NK-92 treated with Interleukin-12 subunit alpha and Interleukin-12 subunit beta, amount 100 ng/mL, for 24 hours (cell line): Measurements from ENCODE around the gene CHURC1.

Experiments used
- DNase-seq: peaks from one replicate; lab custom pipeline; 2025; lab: John Stamatoyannopoulos, UW

CHURC1 gene

DNA sequence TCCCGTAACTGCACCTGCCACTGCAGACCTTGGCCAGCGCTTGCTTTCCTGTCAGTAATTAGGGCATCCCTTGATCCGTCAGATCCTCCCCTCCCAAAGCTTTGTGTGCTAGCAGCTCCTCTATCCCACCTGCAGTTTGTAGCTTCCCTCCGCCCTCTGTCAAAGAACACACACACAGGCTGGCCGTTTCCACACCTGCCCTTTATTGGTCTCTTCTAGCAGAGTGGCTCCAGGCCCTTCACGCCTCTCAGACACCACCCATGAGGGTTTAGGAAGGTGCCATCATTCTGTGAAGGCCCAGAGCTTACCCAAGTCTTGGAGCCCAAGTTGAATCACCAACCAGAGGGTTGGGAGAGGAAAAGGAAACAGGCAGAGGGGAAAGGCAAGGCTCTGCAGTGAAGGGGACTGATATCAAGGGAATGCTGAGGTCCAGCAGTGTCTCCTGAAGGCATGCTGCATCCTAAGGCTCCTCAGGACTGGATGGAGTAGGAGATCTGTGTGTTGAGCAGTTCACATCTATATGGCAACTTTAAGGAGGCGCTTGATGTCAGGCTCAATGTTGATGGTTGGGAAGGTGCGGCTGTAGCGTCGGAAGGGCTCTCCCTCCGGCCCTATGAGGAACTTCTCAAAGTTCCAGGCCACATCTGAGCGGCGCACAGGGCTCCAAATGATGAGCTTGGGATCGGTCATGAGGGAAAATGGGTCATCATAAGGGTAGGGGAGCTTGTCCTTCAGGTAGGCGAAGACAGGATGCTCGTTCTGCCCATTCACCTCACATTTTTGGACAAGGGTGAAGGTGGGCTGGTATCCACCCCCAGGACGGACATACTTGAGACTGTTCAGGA is 24.9 kb downstream of the CHURC1 start:
- no peak for DNase-seq

DNA sequence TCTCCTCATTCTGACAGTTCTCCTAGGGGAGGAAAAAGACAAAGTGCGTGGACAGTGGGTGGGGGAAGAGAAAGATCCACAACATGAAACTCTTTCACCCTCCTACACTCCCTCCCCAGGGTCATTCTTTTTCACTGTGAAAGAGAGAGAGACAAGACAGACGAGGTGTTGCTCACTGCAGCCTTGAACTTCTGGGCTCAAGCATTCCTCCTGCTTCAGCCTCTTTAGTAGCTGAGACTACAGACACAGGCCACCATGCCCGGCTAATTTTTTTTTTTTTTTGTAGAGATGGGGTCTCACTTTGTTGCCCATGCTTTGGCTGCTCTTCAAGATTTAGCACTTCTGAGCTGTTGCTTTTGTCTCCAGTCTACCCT is 25.5 kb downstream of the CHURC1 start:
- no peak for DNase-seq

DNA sequence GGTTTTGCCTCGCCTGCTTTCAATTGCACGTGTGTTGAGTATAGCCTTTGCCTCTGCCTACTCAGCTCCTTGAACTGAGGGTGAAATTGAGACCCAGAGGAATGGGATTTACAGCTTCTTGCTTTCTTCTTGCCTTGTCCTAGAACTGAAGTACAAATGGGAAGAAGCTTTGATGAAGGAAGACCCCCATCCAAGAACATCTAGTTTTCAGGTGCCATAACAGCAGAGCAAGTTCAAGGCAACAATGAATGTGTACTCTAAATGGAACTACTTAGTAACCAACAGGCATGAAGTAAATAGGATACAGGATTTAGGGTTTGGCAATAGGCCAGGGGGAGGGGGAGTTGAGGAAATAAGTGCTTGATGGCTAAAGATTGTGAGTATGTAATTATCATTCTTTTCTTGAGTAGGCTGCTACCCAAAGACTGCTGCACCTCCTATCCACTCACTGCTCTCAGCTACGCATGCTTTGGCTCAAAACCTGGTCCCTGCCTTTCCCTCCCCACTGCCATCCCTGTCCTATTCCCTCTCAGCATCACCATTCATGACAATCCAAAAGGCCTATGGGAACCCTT is 26.2 kb downstream of the CHURC1 start:
- DNase-seq = no peak

DNA sequence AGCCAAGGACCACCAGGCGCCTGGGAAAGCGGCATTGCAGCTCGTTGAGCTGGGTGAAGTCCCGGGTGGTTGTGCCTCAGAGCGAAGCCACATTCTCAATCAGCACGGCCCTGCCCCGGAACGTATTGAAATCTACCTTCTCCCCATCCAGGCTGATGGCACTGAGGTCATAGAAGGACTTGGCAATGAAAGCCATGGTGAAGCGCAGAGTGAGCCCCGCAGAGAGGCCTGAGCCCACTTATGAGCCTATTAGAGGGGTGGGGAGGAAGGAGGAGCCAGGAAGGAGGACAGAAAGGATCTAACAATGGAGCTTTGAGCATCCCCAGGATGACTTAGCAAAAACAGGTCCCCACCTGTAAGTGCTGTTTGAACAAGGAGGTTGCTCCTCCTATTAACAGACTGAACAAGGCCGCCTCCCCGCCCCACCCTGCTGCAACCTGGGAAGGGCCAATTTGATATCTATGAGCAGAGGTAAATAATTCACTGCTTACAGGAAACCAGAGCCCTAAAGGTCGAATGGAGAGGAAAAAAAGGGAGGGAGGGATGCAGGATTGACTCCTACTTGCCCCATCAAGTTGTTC is 28.4 kb downstream of the CHURC1 start, which contains the start of gene GPX2:
GPX2 (minus strand) TSS at position 215 of the 581 bp plus-strand sequence; CDS start at position 196, 19 bp downstream.
- DNase-seq = no peak

DNA sequence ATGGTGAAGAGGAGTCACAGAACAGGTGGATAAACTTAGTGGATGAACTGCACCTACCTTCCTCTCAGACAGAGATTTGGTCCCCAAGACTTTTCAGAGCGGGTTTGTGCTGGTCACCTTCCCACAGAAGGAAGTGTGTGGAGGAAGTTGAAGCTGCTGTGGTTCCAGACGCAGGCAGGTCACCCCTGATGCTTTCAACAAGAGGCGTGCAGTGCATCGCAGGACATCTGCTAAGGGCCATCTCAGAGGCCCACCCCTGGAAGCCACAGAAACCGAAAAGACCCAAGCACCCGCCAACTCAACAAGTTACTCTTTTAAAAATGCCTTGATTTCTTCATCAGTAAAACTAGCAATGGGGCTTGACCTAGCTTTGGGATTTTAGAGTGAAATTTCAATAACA is 29.3 kb downstream of the CHURC1 start:
- DNase-seq = no peak

DNA sequence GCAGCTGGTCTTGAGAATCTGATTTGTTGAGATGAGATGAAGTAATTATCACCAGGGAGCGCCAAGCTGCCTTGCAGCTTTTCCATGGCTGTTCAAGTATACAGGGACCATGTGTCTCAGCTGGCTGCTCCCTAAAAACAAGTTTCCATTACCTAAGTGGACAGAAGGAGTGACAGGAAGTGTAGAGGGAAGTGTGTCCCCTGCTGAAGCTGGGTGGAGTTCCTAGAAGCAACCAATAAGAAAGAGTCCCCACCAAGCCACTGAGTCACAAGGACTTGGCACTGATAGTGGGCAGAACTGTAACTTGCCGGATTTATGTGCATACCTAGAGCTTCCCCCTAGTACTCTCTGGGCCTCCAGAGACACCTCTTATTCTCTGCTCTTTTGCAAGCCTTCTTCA is 29.8 kb downstream of the CHURC1 start:
- DNase-seq = no peak

DNA sequence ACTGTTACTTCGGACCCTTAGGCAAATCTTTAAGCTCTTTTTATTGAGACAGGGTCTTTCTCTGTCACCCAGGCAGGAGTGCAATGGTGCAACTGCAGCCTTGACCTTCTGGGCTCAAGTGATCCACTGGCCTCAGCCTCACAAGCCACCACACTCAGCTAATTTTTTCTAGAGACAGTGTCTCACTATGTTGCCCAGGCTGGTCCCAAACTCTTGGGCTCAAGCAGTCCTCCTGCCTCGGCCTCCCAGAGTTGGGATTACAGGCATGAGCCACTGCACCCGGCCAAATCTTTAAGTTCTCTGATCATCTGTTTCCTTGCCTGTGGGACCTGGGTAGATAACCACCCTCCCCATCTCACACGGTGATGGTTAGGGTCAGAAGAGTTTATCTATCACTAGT is 30.6 kb downstream of the CHURC1 start:
- no peak for DNase-seq

DNA sequence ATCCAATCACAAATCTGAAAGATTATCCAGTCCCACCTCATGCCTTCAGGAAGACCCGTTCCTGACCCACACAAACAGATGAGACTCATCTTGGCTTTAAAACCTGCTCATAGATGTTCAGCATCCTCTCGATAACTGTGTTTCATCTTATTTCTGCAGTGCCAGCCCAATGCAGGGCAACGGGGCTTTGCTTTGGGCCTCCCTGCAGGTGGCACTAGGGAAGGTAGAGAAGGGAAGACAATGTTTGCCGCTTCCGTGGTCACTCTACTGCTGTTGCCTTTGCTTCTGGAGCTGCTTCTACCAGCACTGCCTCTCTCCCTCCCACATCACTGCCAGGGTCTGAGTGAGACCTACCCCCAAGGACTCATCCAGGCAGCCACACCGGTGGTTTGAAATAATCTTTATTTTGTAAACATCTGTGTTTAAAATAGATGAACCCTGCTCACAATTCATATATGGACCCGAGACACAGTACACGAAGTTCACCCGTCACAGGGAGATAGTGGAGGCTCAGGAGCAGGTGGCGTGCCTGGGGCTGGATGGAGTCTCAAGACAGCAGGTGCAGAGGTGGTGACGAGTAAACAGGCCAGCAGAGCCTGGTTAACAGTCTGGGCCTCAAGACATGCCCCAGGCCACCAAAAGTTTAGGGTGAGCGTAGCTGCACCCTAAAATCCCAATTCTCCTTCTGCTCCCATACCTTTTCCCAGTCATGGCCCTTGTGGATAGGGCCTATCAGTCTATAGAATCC is 31.4 kb downstream of the CHURC1 start:
- no peak for DNase-seq

DNA sequence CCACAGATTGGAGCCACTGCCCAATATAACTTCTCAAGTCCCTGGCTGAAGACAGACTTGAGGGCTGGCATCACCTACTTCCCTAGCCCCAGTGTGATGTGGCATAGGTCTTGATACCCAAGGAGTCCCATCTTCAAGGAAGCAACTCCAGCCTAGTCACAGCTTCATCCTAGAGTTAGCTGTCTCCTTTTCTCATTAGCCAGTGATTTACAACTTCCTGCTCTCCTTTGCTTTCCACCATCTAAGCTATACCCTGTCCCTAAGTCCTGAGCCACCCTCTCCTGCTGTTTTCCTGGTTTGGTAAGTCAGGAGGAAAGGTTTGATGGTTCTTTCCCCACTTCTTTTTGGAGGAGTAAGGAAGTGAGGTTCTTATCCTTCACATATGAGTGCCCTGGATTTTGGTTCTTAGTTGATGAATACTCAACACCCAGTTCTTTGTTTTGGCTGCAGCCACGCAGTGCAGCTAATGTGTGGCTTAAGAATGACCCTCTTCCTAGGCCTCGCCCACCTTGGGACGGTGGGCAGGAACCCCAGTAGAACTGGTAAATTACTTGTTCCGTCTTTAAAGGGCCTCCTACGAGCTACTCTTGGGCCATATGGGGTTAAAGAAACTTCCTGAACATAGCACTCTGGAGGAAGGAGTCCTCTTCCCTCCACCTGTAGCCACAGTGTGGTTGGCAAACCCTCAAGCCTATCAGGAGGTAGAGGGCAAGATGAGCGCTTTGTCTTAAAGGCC is 32.2 kb downstream of the CHURC1 start:
- no peak for DNase-seq

DNA sequence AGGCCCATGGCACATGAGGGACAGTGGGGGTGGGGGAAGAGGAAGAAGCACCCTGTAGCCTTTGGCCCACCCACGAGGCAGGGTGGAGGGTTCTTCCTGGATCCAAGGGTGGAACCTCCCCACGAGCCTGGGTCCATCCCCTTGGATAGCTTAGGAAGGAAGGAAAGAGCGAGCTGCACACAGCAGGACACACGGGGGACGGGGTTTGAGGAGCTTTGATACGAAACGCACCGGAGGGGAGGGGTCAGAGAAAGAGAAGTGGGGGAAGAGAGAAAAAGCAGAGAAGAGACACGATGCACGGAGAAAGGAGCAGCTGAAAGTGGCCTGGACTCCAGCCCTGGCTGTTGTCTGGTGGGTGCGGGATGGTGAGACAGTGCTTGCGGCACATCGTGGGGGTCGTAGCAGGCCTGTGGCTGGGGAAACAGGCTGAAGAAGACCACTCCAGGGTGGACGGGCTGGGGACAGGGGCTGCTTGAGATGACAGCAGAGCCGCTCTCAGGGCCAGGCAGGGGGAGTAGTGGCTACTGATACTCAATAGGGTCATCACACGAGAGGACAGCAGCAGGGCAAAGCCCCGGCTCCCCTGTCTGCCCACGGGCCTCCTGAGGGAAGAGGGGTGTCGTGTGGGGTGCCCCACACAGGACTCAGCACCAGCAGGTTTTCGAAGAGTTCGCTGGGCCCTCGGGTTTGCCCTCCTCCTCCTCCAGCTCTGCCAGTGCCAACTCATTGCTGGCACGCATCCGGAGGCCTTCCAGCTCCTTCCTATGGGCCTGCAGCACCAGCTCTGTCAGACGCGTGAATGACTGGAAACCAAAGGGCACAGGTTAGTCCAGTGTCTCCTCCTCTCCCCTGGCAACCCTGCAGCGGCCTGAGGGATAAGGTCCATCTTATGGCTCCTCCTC is 33.7 kb downstream of the CHURC1 start:
- no peak for DNase-seq

DNA sequence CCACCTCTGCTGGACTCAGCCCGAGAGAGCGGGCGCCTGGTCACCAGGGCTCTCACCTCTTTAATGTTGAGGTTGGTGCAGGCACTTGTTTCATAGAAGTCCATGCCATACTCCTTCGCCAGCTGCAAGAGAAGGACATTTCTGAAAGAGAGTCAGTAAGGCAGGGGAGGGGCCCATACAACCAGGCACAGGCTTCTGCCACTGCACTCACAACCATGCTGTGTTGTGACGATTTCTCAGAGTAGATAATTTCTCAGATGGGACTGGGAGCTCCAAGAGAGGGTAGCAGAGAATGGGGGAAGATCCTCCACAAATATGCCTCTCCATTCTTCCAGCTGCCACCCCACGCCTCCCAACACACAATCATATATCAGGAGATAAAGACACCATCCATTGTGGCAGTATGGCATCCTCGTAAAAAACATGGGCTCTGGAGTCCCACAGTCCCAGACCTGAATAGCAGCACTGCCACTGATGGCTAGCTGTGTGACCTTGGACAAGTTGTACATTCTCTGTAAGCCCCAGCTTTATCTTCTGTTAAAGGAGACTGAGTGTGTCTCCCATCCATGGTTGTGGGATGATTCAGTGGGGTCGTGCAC is 34.5 kb downstream of the CHURC1 start:
- no peak for DNase-seq

DNA sequence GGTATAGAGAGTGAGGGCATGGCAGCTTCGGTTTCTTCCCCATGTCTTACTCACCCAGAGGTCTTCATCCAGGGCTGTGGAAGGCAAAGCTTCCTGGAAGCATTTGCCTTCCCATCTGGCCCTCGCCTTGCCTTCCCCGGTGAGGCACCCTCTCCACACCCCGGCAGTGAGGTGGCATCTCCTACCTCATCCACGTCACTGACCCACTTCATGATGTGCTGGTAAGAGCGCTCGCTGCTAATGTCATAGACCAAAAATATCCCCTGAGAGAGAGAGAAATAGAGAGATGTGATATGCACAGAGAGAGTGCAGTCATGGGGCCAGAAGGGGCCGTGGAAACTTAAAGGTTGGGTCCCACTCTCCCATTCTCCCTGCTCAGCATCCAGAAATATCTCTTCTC is 36.6 kb downstream of the CHURC1 start:
- DNase-seq = no peak

DNA sequence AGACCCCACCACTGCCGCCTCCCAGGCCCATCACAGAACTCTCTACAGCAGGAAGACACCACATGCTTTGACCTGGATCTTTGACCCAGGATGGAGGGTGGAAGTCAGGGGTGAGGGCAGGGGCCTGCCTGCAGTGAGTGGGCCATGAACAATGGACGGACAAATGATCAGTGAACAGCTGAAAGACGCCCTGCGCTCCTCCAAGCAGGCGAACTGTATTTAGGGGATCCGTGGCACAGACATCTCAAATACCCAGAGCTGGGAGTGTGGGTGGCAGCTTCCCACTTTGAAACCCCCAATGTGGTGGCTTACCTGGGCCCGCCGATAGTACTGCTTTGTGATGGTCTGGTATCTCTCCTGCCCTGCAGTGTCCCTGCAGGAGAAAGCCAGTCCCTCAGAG is 37.0 kb downstream of the CHURC1 start:
- DNase-seq = no peak

DNA sequence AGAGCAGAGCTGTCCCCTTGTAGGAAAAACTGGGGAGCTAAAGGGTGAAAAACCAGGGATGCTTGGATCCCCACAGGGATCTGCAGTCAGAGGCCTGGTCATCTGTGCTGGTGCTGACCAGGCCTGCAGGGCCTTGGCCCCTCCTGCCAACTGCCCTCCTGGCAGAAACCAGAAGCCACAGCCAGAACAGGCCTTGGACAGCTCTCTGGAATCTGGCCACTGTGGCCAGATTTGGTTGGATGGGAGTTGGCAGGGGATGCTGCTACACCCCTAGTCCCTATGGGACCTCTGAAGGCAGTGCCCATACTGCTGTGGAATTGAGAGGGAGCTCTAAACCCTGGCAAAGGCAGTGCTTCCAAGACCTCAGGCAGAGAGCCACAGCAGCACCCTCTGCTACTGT is 37.5 kb downstream of the CHURC1 start:
- no peak for DNase-seq

DNA sequence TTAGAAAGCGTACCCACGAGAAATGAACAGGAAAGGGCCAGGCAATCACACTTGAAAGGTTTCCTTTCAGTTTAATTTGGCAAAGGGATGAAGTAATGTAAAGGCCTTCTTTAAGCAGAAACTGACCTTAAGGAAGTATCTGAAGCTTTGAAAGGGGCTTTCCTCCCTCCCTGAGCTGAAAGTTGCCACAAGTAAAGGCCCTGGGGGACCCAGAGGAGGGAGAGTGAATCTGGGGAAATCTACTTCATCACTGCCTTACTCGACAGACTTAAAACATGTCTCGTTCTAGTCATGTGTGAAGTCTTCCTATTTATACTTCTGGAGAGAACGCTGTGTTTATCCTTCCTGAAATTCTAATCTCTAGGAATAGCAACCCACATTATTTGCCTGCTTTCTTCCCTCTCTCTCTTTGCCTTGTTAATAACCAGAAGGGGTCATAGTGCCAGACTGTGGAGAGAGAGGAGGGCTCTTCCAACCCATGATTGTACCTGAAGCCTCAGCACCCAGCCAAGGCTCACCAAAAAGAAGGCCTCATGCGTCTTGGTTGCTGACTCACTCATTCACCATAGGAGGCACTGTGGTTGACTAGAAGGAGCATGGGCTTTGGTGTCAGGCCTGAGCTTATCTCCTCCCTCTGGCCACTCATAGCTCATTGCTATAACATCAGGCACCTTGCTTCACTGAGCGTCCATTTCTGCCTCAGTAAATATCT is 38.5 kb downstream of the CHURC1 start:
- no peak for DNase-seq

DNA sequence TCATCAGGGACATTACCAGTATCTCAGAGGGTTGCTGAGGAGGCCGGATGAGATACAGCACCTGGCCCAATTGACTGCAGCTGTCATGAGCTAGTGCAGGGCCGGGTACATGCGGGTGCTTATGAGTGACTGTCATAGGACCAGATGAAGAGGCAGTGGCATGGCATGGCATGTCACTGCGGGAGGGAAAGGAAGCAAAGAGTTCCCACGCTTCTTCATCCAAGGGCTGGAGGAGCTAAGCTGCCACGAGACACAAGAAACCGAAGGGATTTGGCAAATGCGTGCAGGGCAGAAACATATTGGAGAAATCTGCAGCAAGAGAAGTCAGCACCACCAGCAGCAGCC is 39.0 kb downstream of the CHURC1 start:
- DNase-seq = no peak

DNA sequence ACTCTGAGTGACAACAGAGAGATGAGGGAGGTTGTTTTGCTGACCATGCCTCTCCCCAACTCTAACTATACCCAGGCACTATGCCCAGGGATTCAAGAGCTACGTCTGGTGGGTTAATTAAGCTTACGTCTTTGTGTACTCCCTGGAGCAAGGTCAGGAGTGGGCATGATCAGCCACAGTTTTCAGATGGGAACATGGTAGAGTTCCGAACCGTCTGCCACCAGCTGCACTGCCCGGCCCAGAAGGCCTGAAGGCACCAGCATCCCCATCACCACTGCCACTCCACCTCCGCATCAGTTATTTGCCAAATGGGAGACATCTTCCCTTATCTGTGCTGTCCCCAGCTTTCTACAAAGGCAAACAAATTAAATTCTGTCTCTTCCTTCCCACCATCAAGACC is 39.4 kb downstream of the CHURC1 start:
- no peak for DNase-seq

DNA sequence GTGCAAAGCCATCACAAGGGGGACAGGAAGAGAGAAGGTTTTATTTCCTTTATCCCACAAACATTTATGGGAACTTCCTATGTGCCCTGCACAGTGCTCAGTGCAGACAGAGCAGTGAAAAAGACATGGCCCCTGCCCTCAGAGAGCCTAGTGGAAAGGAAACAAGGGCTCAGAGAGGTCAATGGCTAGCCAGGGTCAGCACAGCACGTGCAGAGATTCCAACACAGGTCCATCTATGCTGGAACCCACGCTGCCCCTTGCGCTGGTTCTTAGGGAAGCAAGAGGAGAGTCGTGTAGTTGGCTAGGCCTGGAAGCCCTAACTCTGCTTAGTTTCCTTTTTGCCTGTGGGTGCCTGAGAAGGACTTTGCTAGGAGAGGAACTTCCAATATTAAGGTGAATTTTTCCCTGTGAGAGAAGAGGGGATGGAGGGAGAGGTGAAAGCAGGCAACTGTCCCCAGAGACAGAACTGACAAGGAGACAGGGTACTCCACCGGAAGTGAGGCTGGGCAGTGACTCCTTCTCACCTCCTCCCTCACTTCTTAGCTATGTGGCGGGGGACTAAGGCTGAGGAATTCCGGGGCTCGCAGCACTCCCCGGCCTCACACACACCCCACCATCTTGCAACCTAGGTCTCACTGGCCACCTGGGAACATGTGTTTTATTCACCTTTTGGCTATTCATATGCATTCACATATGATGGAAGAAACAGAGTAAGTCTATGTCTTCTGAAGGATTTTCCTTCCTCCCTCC is 40.4 kb downstream of the CHURC1 start:
- no peak for DNase-seq

DNA sequence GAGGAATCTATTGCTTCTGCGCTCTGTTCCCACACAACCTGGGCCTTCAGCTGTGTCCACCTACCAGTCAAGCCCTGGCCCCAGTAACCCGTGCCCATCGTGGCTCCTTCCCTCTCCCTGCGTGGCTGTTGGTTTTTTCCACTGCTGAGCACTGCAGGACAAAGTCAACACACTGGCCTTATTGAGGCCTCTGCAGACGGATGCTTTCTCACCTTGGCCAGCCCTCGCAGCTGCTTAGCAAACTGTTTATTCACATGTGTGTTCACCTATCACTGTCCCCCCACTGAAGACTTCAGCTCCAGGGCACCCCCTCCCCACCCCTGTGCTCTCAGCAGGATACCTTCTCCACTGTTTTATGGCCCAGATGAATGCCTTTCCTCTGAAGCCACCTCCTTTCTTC is 41.0 kb downstream of the CHURC1 start:
- no peak for DNase-seq
